ENCODE measurements around the gene NFATC2. TPM values are rescaled to one million over a fixed set of nuclear protein-coding genes. Genes with fewer than 3 reads are reported as not detected.

The NFATC2 gene
- total and polyA plus RNA-seq, 2 experiments from 2014 or later, result 4.9 to 8.3 TPM

GRCh38 chr20:51574248-51575033 is 31.9 kb upstream of the NFATC2 start:
- no peak for TF ChIP-seq EZH2 (IDR thresholded peaks at IDR 0.05; ENCODE audit: borderline replicate concordance)
- TF ChIP-seq CTCF (IDR thresholded peaks at IDR 0.05; ENCODE audit: poor library complexity), result no peak
- no peaks in the 10 kb centered on the region for H4K20me1 ChIP-seq (ENCODE audit: insufficient read depth, poor library complexity, severe bottlenecking)
- H3K27ac ChIP-seq, result no peak overlapping the region
- H3K79me2 ChIP-seq, result no peaks in the 10 kb centered on the region
- H3K27me3 ChIP-seq, result no peaks in the 10 kb centered on the region
- WGBS (ENCODE audit: low lambda C conversion rate, missing lambda C conversion rate), result 96% methylated on average over 6 of the region's 6 CpGs
- no peaks in the 10 kb centered on the region for H3K36me3 ChIP-seq (replicated peaks; ENCODE audit: insufficient read depth, low read depth)
- H3K4me1 ChIP-seq (ENCODE audit: insufficient read depth), result no peaks in the 10 kb centered on the region
- no peak overlapping the region for H2AFZ ChIP-seq
- H3K9me2 ChIP-seq (replicated peaks; ENCODE audit: insufficient read depth), result no peaks in the 10 kb centered on the region
- no peak for DNase-seq (ENCODE audit: low spot score)
- no peak overlapping the region for H3K4me2 ChIP-seq
- H3K4me3 ChIP-seq, result no peak overlapping the region
- H3K9me3 ChIP-seq (ENCODE audit: low read depth), result no peaks in the 10 kb centered on the region

GRCh38 chr20:51573576-51574243 is 31.2 kb upstream of the NFATC2 start:
- Histone ChIP-seq H3K9me3 (ENCODE audit: low read depth) (no peaks in the 10 kb centered on the region), H3K27me3 (no peaks in the 10 kb centered on the region), H3K79me2 (no peaks in the 10 kb centered on the region), H3K4me1 (ENCODE audit: insufficient read depth) (no peaks in the 10 kb centered on the region), H3K4me2 (no peak overlapping the region), H3K36me3 (replicated peaks; ENCODE audit: insufficient read depth, low read depth) (no peaks in the 10 kb centered on the region), H2AFZ (no peak overlapping the region), H3K27ac (no peak overlapping the region), H4K20me1 (ENCODE audit: insufficient read depth, poor library complexity, severe bottlenecking) (no peaks in the 10 kb centered on the region), H3K4me3 (no peak overlapping the region), H3K9me2 (replicated peaks; ENCODE audit: insufficient read depth) (no peaks in the 10 kb centered on the region)
- DNase-seq (ENCODE audit: low spot score), result no peak
- no peak for TF ChIP-seq EZH2phosphoT487 (IDR thresholded peaks at IDR 0.05; ENCODE audit: low read depth, severe bottlenecking, unreplicated experiment)
- TF ChIP-seq CTCF (IDR thresholded peaks at IDR 0.05; ENCODE audit: poor library complexity), result no peak
- no peak for TF ChIP-seq EZH2 (IDR thresholded peaks at IDR 0.05; ENCODE audit: borderline replicate concordance)
- WGBS (ENCODE audit: low lambda C conversion rate, missing lambda C conversion rate), result 82% methylated on average over 8 of the region's 8 CpGs

- Histone ChIP-seq H3K79me2 (no peaks in the 10 kb centered on the region), H3K4me3 (no peak overlapping the region), H2AFZ (no peak overlapping the region), H3K36me3 (replicated peaks; ENCODE audit: insufficient read depth, low read depth) (no peaks in the 10 kb centered on the region), H4K20me1 (ENCODE audit: insufficient read depth, poor library complexity, severe bottlenecking) (no peaks in the 10 kb centered on the region), H3K4me2 (no peak overlapping the region), H3K4me1 (ENCODE audit: insufficient read depth) (no peaks in the 10 kb centered on the region), H3K27me3 (no peaks in the 10 kb centered on the region), H3K9me2 (replicated peaks; ENCODE audit: insufficient read depth) (no peaks in the 10 kb centered on the region), H3K27ac (no peak overlapping the region), H3K9me3 (ENCODE audit: low read depth) (no peaks in the 10 kb centered on the region)
- DNase-seq (ENCODE audit: low spot score), result no peak
- WGBS (ENCODE audit: low lambda C conversion rate, missing lambda C conversion rate), result 93% methylated on average over 4 of the region's 4 CpGs
- TF ChIP-seq EZH2 (IDR thresholded peaks at IDR 0.05; ENCODE audit: borderline replicate concordance) (no peak), EZH2phosphoT487 (IDR thresholded peaks at IDR 0.05; ENCODE audit: low read depth, severe bottlenecking, unreplicated experiment) (no peak), CTCF (IDR thresholded peaks at IDR 0.05; ENCODE audit: poor library complexity) (no peak)
These were observed 28.9 kb upstream of the NFATC2 start for GRCh38 chr20:51571460-51571794.
